Muscle layer of colon (tissue), 2 donors: Measurements from ENCODE around the gene TDRD1.

ENCODE experiments used
- H3K27ac ChIP-seq: one replicate; pipeline ENCODE4 v1.7.0; 2013; ENCODE audit warnings: low read depth, mild to moderate bottlenecking, low read length, moderate library complexity
- H3K27me3 ChIP-seq, 2 donors: one replicate each; pipeline ENCODE4 v1.7.0; 2013; ENCODE audit warnings: low read length in 2 of 2, mild to moderate bottlenecking in 2 of 2; ENCODE audit not compliant: insufficient read depth in 2 of 2, control insufficient read depth in 1 of 2
- H3K36me3 ChIP-seq: one replicate; pipeline ENCODE4 v1.7.0; 2013; ENCODE audit warnings: mild to moderate bottlenecking, low read length; ENCODE audit not compliant: insufficient read depth
- H3K4me1 ChIP-seq: one replicate; pipeline ENCODE4 v1.7.0; 2013; ENCODE audit warnings: mild to moderate bottlenecking, low read length; ENCODE audit not compliant: insufficient read depth
- H3K4me3 ChIP-seq, 2 donors: one replicate each; pipeline ENCODE4 v1.7.0; 2013; ENCODE audit warnings: low read length in 2 of 2, low read depth in 1 of 2, mild to moderate bottlenecking in 1 of 2, moderate library complexity in 1 of 2
- H3K9ac ChIP-seq: one replicate; pipeline ENCODE4 v1.7.0; 2013; ENCODE audit warnings: low read length
- H3K9me3 ChIP-seq: one replicate; pipeline ENCODE4 v1.7.0; 2013; ENCODE audit warnings: mild to moderate bottlenecking, low read length
- donor health status: abdominal sarcoma.
- donor health status: Adenocarcinoma of cecum.

The TDRD1 gene

DNA sequence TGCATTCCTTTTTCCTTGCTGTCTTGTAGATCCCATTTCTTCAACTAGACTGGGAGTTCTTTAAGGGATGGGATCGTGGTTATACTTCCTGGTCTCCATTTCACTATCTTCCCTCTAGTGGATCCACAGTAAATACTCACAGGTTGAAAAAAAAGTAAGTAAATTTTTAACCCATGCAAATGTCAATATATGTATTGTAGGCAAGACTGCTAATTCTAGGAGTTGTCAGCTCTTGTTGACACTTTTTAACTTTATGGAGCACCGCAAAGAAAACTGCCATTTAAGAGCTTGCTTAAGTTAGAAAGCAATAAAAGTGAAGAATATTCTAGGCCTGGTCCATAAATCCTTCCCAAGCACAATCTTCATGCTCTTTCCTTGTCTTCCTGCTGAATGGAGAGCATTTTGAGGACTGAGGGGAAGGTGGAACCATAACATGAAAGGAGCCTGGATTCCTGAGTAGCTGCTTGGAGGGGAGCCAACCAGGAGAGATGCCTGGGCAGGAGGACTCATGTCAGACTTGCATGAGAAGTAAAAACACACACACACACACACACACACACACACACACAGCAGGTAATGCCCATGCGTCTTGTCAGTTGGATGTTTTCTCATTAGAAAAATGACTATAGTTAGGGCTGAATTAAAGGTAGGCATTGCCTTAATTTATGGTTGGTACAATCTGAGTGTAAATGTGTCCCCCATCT lies 92.1 kb downstream of the TDRD1 start:
- Histone ChIP-seq H3K4me1 (no peaks in the 10 kb centered on the region), H3K9me3 (no peaks in the 10 kb centered on the region), H3K27me3 (peaks cover 0 to 3% of the 10 kb centered on the region in 2 donors), H3K9ac (no peak overlapping the region), H3K4me3 (no peak overlapping the region), H3K36me3 (no peaks in the 10 kb centered on the region), H3K27ac (no peak overlapping the region)

GRCh38 chr10:114271779-114272167 lies 92.6 kb downstream of the TDRD1 start:
- Histone ChIP-seq H3K4me3 (no peak overlapping the region), H3K27me3 (peaks cover 0 to 4% of the 10 kb centered on the region in 2 donors), H3K9ac (no peak overlapping the region), H3K9me3 (no peaks in the 10 kb centered on the region), H3K27ac (no peak overlapping the region), H3K36me3 (no peaks in the 10 kb centered on the region), H3K4me1 (no peaks in the 10 kb centered on the region)

DNA sequence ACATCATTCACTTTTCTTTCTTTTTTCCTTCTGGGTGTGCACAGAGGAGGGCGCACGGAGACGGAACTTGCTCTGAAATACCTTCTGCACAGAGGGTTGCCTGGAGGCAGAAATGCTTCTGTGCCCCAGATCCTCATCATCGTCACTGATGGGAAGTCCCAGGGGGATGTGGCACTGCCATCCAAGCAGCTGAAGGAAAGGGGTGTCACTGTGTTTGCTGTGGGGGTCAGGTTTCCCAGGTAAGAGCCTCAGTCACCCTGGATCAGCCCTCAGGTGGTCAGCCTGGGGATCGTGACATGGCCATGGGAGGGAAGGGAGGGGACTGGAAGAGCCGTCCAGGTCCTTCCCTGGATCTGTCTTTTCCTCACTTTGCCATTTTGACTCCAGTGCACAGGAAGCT lies 93.5 kb downstream of the TDRD1 start:
- H3K4me1 ChIP-seq = no peaks in the 10 kb centered on the region
- no peak overlapping the region for H3K4me3 ChIP-seq
- H3K36me3 ChIP-seq = no peaks in the 10 kb centered on the region
- H3K27me3 ChIP-seq = peaks cover 0 to 4% of the 10 kb centered on the region in 2 donors
- H3K9me3 ChIP-seq = no peaks in the 10 kb centered on the region
- H3K27ac ChIP-seq = no peak overlapping the region
- H3K9ac ChIP-seq = no peak overlapping the region

- Histone ChIP-seq H3K9me3 (no peaks in the 10 kb centered on the region), H3K9ac (no peak overlapping the region), H3K4me3 (no peak overlapping the region), H3K36me3 (no peaks in the 10 kb centered on the region), H3K27ac (no peak overlapping the region), H3K27me3 (peaks cover 0 to 4% of the 10 kb centered on the region in 2 donors), H3K4me1 (no peaks in the 10 kb centered on the region)
These were observed 94.8 kb downstream of the TDRD1 start for GRCh38 chr10:114273910-114274309.

DNA sequence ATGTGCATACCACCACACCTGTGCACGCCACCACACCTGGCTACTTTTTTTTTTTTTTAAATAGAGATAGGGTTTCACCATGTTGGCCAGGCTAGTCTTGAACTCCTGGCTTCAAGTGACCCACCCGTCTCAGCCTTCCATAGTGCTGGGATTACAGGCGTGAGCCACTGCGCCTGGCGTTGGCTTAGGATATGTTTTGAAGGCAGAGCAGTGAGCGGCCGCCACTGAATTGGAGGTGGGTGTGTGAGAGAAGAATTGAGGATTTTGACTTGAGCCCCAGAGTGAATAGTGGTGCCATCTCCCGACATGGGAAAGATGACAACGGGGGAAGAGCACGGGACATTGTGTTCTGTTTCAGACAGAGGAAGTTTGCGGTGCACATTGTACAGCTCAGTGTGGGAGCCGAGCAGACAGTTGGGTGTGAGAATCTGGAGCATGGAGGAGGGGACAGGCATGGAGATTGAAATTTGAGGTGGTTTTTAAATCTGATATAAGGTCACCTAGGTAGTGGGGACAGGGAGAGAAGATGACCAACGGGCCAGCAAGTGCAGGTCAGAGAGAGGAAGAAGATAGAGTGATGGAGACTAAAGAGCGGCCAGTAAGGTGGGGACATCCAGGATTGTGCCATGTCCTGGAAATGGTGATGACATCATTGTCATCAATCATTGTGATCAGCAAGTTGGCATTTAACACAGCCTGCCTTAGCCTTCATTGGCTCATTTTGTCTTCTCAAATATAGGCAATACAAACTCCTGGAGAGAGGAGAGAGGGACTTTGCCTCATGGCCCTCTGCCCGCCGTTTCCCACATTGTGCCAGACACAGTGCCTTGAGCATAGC lies 95.7 kb downstream of the TDRD1 start:
- no peak overlapping the region for H3K27ac ChIP-seq
- no peaks in the 10 kb centered on the region for H3K36me3 ChIP-seq
- no peak overlapping the region for H3K4me3 ChIP-seq
- peaks cover 0 to 4% of the 10 kb centered on the region in 2 donors for H3K27me3 ChIP-seq
- H3K9me3 ChIP-seq = no peaks in the 10 kb centered on the region
- no peaks in the 10 kb centered on the region for H3K4me1 ChIP-seq
- H3K9ac ChIP-seq = no peak overlapping the region

- no peaks in the 10 kb centered on the region for H3K9me3 ChIP-seq
- no peaks in the 10 kb centered on the region for H3K4me1 ChIP-seq
- H3K4me3 ChIP-seq = no peak overlapping the region
- H3K27ac ChIP-seq = no peak overlapping the region
- H3K27me3 ChIP-seq = peaks cover 0 to 4% of the 10 kb centered on the region in 2 donors
- no peaks in the 10 kb centered on the region for H3K36me3 ChIP-seq
- no peak overlapping the region for H3K9ac ChIP-seq
These were observed 96.9 kb downstream of the TDRD1 start for GRCh38 chr10:114276066-114276465.

GRCh38 chr10:114276671-114277070 lies 97.5 kb downstream of the TDRD1 start:
- Histone ChIP-seq H3K4me1 (no peaks in the 10 kb centered on the region), H3K9ac (no peak overlapping the region)

DNA sequence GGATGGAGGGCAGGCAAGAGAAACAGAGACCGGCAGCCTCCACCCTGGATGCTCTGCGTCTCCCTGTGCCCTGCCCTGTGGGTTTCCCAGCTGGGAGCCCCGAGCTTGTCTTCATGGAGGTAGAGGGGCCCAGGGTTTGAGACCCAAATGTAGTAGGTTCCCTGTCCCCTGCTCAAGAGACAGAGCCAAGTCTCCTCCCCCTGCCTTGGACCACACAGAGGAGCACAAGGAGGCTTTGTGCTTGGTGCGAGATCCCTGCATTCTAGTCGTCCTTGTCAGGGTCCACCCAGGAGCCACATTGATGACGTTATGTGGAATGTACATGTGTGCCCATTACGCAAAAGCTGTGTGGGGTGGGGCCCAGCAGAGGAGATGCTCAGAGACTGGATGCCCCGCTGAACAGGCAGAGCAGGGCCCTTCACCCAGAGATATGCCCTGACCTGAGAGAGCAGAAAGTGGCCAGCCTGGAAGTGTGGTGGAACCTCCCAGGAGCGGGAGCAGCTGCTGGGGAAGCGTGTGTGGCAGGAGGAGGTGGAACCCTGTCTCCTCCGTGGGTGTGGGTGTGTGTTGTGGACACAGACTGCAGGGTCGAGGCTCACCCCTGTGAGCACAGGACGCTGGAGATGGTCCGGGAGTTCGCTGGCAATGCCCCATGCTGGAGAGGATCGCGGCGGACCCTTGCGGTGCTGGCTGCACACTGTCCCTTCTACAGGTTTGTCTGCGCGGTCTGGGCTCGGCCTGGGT lies 99.2 kb downstream of the TDRD1 start:
- no peak overlapping the region for H3K27ac ChIP-seq
- H3K9me3 ChIP-seq = no peaks in the 10 kb centered on the region
- no peak overlapping the region for H3K9ac ChIP-seq
- H3K4me3 ChIP-seq = no peak overlapping the region
- no peaks in the 10 kb centered on the region for H3K4me1 ChIP-seq
- peaks cover 0 to 4% of the 10 kb centered on the region in 2 donors for H3K27me3 ChIP-seq
- H3K36me3 ChIP-seq = no peaks in the 10 kb centered on the region

More at GRCh38 chr10:114276671-114277070, 97.5 kb downstream of the TDRD1 start:
- Histone ChIP-seq H3K27ac (no peak overlapping the region), H3K36me3 (no peaks in the 10 kb centered on the region), H3K4me3 (no peak overlapping the region), H3K9me3 (no peaks in the 10 kb centered on the region), H3K27me3 (peaks cover 0 to 4% of the 10 kb centered on the region in 2 donors)

DNA sequence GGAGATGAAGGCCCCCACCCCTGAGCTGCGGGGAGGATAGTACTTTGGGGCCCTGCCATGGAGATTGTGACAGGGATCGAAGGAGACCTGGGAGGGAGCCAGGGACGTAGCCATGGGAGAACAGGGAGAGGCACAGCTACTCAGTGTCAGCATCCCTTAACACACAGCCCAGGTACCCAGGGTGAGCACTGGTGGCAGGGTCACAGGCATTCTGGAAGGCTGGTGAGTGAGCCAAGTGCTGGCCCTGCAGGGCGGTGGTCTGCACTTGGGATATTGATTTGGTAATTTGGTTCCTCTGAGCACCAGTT lies 99.7 kb downstream of the TDRD1 start:
- Histone ChIP-seq H3K27ac (no peak overlapping the region), H3K4me3 (no peak overlapping the region), H3K27me3 (peaks cover 0 to 4% of the 10 kb centered on the region in 2 donors), H3K9ac (no peak overlapping the region), H3K36me3 (no peaks in the 10 kb centered on the region), H3K4me1 (no peaks in the 10 kb centered on the region), H3K9me3 (no peaks in the 10 kb centered on the region)

DNA sequence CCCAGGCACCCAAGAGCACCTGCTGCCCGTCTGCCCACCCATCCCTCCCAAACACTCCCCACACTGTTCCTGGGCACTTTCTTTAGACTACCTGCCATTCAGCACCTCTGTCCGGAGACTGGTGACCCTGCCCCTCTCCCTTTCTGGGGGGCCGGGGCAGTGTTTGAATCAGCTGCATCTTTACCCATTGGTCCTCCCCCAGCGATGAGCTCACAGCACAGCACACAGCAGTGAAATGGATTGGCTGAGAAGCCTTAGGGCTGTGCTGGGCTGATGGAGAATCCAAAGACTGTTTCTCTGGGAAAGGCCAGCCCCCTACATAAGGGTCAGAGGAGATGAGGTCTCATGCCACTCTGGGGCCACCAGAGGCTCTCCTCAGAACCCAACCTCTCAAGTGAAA lies 100.1 kb downstream of the TDRD1 start:
- H3K9ac ChIP-seq = no peak overlapping the region
- H3K36me3 ChIP-seq = no peaks in the 10 kb centered on the region
- no peaks in the 10 kb centered on the region for H3K9me3 ChIP-seq
- peaks cover 0 to 4% of the 10 kb centered on the region in 2 donors for H3K27me3 ChIP-seq
- no peak overlapping the region for H3K27ac ChIP-seq
- H3K4me3 ChIP-seq = no peak overlapping the region
- no peaks in the 10 kb centered on the region for H3K4me1 ChIP-seq

- no peaks in the 10 kb centered on the region for H3K4me1 ChIP-seq
- no peaks in the 10 kb centered on the region for H3K9me3 ChIP-seq
- H3K9ac ChIP-seq = no peak overlapping the region
- H3K4me3 ChIP-seq = no peak overlapping the region
- peaks cover 0 to 4% of the 10 kb centered on the region in 2 donors for H3K27me3 ChIP-seq
- no peak overlapping the region for H3K27ac ChIP-seq
- no peaks in the 10 kb centered on the region for H3K36me3 ChIP-seq
These were observed 100.9 kb downstream of the TDRD1 start for GRCh38 chr10:114279901-114280644.
